ENCODE results near the gene SPECC1.

The SPECC1 gene

DNA sequence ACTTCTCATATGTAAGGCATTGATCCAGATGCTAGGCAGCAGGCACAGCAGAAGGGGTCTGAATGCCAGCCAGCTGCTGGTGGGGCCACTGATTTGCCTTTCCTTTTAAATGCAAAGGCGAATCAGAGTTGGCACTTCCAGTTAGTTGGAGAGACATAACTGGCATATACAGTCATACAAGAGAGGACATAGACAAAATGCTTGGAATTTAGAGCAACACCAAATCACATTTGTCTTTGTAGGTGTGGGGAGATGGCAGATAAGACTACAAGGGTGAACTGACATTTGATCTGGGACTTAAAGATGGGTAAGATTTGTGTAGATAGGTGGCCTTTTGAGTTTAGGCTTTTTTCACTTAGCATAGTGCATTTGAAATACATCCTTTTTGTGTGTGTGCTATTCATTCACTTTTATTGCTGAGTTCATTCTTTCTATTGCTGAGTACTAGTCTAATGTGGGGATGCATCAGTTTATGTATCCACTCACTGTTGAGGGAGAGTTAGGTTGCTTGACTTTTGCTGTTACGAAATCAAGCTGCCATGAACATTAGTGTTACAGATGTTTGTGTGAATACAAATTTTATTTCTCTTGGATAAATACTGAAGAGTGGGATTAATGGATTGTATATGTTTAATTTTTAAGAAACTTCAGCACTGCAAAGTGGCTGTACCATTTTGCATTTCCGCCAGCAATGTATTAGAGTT, 74.1 kb downstream of the SPECC1 start:
- Histone ChIP-seq H3K27me3 (ENCODE audit: control insufficient read depth in 1 of 2, insufficient read depth in 2 of 2, low read length in 2 of 2) (no peaks in the 10 kb centered on the region), H3K9me3 (ENCODE audit: control insufficient read depth in 1 of 2, low read length in 2 of 2) (no peaks in the 10 kb centered on the region), H3K27ac (ENCODE audit: low read depth, low read length) (no peak overlapping the region), H3K4me3 (ENCODE audit: low read depth in 1 of 2, low read length in 2 of 2) (no peak overlapping the region), H3K4me1 (ENCODE audit: control insufficient read depth in 1 of 2, insufficient read depth in 2 of 2, low read length in 2 of 2) (no peaks in the 10 kb centered on the region), H3K9ac (ENCODE audit: low read depth in 1 of 2, low read length in 2 of 2) (no peak overlapping the region), H3K36me3 (ENCODE audit: control insufficient read depth in 1 of 2, insufficient read depth in 2 of 2, low read length in 2 of 2) (no peaks in the 10 kb centered on the region)

DNA sequence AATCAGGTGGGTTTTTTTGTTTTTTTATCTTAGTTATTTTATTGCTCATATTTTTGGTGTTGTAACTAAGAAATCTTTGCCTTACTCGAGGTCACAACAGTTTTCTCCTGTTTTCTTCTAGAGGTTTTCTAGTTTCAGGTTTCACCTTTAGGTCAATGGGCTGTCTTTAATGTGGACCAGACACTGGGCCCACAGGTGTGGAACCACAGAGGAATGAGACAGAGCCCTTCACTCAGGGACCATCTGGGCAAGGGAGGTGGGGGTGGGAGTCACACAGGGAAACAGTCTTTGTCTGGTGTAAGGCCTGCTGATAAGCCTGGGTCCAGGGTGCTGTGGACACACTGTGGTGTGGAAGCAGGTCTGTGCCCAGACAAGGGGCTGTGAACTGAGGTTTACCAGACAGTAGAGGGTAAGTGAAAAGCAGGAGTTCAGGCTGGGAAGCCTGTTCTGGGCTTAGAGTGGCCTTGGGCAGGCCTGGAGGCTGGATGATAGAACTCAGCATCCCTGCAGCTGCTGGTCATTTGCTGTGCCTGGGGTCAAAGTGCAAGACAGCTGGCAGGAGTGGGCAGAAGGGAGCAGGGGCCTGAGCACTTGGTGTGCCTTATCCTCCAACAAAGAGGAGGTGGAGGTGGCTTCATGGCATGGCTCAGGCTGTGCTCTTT, 75.6 kb downstream of the SPECC1 start:
- no peak overlapping the region for H3K27ac ChIP-seq (ENCODE audit: low read depth, low read length)
- H3K36me3 ChIP-seq (ENCODE audit: control insufficient read depth in 1 of 2, insufficient read depth in 2 of 2, low read length in 2 of 2): no peaks in the 10 kb centered on the region
- no peaks in the 10 kb centered on the region for H3K4me1 ChIP-seq (ENCODE audit: control insufficient read depth in 1 of 2, insufficient read depth in 2 of 2, low read length in 2 of 2)
- no peak overlapping the region for H3K4me3 ChIP-seq (ENCODE audit: low read depth in 1 of 2, low read length in 2 of 2)
- no peaks in the 10 kb centered on the region for H3K27me3 ChIP-seq (ENCODE audit: control insufficient read depth in 1 of 2, insufficient read depth in 2 of 2, low read length in 2 of 2)
- H3K9ac ChIP-seq (ENCODE audit: low read depth in 1 of 2, low read length in 2 of 2): no peak overlapping the region
- no peaks in the 10 kb centered on the region for H3K9me3 ChIP-seq (ENCODE audit: control insufficient read depth in 1 of 2, low read length in 2 of 2)

DNA sequence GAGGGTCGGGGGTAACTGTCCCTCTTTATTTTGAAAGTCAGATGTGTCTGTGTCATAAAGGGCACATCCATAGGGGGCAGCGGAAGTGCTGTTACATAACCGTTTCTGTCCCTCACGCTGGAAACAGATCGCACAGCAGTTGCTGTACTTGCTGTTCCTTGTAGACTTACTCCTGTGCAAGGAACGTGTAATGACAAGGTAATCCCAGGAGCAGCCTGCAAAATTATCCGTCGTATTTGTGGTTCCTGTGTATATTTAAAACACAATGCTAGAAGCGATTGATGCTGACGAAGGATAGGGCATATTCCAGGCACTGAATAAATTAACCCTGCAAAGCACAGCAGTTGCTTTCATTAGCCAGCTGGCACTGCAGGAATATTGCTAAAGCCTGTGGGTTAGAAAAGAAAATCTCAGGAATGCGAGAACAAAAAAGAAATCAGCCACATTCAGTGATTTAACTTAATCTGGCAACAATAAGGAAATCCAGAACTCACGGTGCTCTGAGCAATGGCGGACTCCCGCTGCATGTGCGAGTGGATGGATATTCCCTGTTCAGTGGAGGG, 76.2 kb downstream of the SPECC1 start:
- H3K9me3 ChIP-seq (ENCODE audit: control insufficient read depth in 1 of 2, low read length in 2 of 2): no peaks in the 10 kb centered on the region
- no peak overlapping the region for H3K9ac ChIP-seq (ENCODE audit: low read depth in 1 of 2, low read length in 2 of 2)
- no peaks in the 10 kb centered on the region for H3K4me1 ChIP-seq (ENCODE audit: control insufficient read depth in 1 of 2, insufficient read depth in 2 of 2, low read length in 2 of 2)
- no peak overlapping the region for H3K27ac ChIP-seq (ENCODE audit: low read depth, low read length)
- no peaks in the 10 kb centered on the region for H3K27me3 ChIP-seq (ENCODE audit: control insufficient read depth in 1 of 2, insufficient read depth in 2 of 2, low read length in 2 of 2)
- H3K4me3 ChIP-seq (ENCODE audit: low read depth in 1 of 2, low read length in 2 of 2): no peak overlapping the region
- no peaks in the 10 kb centered on the region for H3K36me3 ChIP-seq (ENCODE audit: control insufficient read depth in 1 of 2, insufficient read depth in 2 of 2, low read length in 2 of 2)

DNA sequence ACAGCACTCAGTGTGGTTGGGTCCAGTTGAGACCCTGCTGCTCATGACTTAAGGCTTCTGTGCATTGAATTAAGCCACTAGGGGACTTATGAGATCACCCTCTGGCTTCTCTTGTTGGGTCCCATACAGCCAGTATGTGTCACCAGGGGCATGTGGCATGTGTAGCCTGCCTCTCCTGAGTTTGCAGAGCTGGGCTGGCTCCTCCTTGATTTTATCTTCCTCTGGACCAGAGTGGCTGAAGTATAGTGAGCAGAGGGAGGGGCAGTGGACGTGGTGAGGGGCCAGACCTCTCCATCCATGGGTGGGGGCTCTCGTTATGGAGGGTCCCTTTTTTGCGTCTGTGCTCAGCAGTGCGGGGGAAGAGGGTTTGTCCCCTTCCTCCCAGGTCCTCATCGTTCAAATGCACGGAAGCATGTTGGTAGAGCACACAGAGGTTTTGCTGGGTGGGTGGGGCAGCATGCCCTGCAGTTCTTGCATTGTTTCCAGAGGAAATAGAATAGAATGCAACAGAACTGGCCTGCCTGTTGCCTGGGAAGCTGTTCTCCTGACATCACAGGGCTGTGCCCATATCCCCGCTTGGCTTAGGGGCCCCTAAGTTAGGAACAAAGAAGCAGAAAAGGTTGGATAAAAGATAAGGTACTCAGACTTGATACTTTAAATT, 77.4 kb downstream of the SPECC1 start:
- no peaks in the 10 kb centered on the region for H3K27me3 ChIP-seq (ENCODE audit: control insufficient read depth in 1 of 2, insufficient read depth in 2 of 2, low read length in 2 of 2)
- H3K4me1 ChIP-seq (ENCODE audit: control insufficient read depth in 1 of 2, insufficient read depth in 2 of 2, low read length in 2 of 2): no peaks in the 10 kb centered on the region
- H3K9ac ChIP-seq (ENCODE audit: low read depth in 1 of 2, low read length in 2 of 2): no peak overlapping the region
- H3K27ac ChIP-seq (ENCODE audit: low read depth, low read length): no peak overlapping the region
- no peaks in the 10 kb centered on the region for H3K9me3 ChIP-seq (ENCODE audit: control insufficient read depth in 1 of 2, low read length in 2 of 2)
- H3K4me3 ChIP-seq (ENCODE audit: low read depth in 1 of 2, low read length in 2 of 2): no peak overlapping the region
- no peaks in the 10 kb centered on the region for H3K36me3 ChIP-seq (ENCODE audit: control insufficient read depth in 1 of 2, insufficient read depth in 2 of 2, low read length in 2 of 2)

DNA sequence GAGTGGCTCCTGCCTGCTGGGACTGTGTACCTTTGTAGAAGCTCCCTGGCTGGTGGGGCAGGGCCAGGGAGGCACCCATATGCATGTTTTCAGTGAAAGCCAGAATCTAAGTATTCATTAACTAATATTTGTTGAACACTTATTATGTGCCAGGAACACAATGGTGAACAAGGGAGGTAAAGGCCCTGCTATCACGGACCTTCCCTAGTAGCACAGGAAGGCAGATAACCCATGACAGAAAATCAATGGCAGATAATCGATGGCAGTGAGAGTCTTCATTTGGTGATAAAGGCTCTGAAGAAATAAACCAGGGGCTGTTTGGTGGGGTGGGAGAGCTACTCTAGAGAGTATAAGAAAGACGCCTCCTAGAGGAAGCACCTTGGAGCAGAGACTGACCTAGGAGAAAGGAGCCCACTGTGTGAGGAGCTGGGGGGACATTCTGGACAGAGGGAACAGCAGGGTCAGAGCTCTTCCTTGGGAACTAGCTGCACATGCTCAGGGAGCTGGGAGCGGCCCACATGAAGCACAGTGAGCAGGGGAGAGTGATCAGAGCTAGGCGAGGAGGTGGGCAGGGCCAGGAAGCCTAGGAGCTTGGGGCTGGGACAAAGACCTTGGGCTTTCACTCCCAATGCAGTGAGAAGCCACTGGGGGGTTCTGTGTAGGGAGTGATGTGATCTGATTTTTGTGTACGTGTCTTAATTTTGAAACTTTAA, 78.5 kb downstream of the SPECC1 start:
- Histone ChIP-seq H3K36me3 (ENCODE audit: control insufficient read depth in 1 of 2, insufficient read depth in 2 of 2, low read length in 2 of 2) (no peaks in the 10 kb centered on the region), H3K27me3 (ENCODE audit: control insufficient read depth in 1 of 2, insufficient read depth in 2 of 2, low read length in 2 of 2) (no peaks in the 10 kb centered on the region), H3K4me1 (ENCODE audit: control insufficient read depth in 1 of 2, insufficient read depth in 2 of 2, low read length in 2 of 2) (no peaks in the 10 kb centered on the region), H3K9ac (ENCODE audit: low read depth in 1 of 2, low read length in 2 of 2) (no peak overlapping the region), H3K9me3 (ENCODE audit: control insufficient read depth in 1 of 2, low read length in 2 of 2) (no peaks in the 10 kb centered on the region), H3K4me3 (ENCODE audit: low read depth in 1 of 2, low read length in 2 of 2) (no peak overlapping the region), H3K27ac (ENCODE audit: low read depth, low read length) (no peak overlapping the region)

DNA sequence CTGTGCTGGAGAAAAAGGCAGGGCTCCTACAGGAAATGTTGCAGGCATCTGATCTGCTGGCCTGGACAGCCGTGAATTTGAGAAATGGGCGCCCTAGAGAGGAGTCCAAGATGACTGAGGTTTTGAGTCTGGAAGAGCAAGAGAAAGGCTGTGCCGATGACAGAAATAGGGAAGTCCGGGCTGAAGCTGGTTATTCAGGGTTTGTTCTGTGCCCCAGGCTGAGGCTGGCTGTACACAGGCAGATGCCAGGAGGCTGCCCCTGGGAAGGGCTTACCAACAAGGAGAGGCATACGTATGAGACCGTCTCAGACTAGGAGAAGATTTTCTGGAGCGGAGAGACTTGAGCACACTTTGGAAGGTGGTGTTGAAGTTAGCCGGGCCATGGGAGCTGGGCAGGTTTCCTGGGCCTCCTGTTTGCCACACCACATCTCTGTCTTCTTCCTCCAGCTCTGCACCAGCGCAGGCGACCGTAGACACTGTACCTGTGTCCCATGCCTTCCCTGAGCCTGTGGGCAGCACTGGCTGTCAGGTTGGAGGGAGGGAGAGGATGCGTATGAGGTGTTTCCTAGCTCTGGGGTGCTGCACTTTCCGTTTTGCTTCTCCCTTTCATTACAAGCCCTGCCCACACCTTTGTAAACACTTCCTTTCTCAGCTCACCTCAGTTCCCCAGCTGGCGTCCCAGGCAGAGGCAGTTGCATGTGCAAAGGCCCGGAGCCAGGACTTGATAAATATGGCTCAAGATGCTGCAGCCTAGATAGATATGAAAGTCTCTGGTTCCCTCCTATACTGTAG, 80.8 kb downstream of the SPECC1 start:
- no peaks in the 10 kb centered on the region for H3K9me3 ChIP-seq (ENCODE audit: control insufficient read depth in 1 of 2, low read length in 2 of 2)

DNA sequence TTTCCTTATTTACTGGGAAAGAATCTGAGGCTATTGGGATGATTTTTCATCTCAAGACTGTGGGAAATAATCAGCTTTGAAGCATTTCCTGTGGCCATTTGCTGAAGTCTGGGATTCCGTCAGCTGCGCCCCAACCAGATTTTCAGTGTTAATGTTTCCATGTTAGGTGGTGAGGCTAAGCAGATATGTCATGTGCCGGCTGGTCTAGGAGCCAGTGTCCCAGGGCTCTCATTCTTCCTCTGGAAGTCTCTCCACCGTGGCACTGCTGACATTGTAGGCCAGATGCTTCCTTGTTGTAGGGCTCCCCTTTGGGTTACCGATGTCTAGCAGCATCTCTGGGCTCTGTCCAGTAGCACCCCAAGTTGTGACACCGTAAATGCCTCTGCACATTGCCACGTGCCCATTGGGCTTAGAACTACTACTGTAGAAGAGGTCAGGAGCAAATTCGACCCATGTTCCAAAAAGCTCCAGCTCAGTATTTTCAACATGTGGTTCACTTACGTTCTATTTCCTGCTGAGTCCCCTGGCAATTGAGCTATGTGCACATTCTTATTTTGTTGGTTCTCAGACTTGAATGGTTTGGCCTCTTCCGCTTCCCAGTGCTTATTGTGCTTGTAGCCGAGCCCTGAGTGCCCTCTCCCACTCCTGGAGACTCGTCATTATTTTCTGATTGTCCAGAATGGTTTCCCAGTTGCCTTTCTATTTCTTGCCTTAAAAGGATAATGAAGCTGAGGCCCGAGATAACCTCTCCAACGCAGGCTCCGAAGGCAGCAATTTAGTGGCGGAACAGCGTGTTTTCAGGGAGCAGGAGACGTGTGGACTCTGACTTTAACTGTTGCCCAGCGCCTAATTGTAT, 82.2 kb downstream of the SPECC1 start:
- H3K9me3 ChIP-seq (ENCODE audit: control insufficient read depth in 1 of 2, low read length in 2 of 2): no peaks in the 10 kb centered on the region
- no peaks in the 10 kb centered on the region for H3K27me3 ChIP-seq (ENCODE audit: control insufficient read depth in 1 of 2, insufficient read depth in 2 of 2, low read length in 2 of 2)
- no peaks in the 10 kb centered on the region for H3K4me1 ChIP-seq (ENCODE audit: control insufficient read depth in 1 of 2, insufficient read depth in 2 of 2, low read length in 2 of 2)
- no peak overlapping the region for H3K9ac ChIP-seq (ENCODE audit: low read depth in 1 of 2, low read length in 2 of 2)
- H3K36me3 ChIP-seq (ENCODE audit: control insufficient read depth in 1 of 2, insufficient read depth in 2 of 2, low read length in 2 of 2): no peaks in the 10 kb centered on the region
- no peak overlapping the region for H3K4me3 ChIP-seq (ENCODE audit: low read depth in 1 of 2, low read length in 2 of 2)
- H3K27ac ChIP-seq (ENCODE audit: low read depth, low read length): peak overlapping the region; percentile 53

More for the DNA sequence above, 80.8 kb downstream of the SPECC1 start:
- H3K4me1 ChIP-seq (ENCODE audit: control insufficient read depth in 1 of 2, insufficient read depth in 2 of 2, low read length in 2 of 2): no peaks in the 10 kb centered on the region
- H3K27me3 ChIP-seq (ENCODE audit: control insufficient read depth in 1 of 2, insufficient read depth in 2 of 2, low read length in 2 of 2): no peaks in the 10 kb centered on the region
- H3K4me3 ChIP-seq (ENCODE audit: low read depth in 1 of 2, low read length in 2 of 2): no peak overlapping the region
- no peak overlapping the region for H3K9ac ChIP-seq (ENCODE audit: low read depth in 1 of 2, low read length in 2 of 2)
- H3K27ac ChIP-seq (ENCODE audit: low read depth, low read length): no peak overlapping the region
- H3K36me3 ChIP-seq (ENCODE audit: control insufficient read depth in 1 of 2, insufficient read depth in 2 of 2, low read length in 2 of 2): no peaks in the 10 kb centered on the region

DNA sequence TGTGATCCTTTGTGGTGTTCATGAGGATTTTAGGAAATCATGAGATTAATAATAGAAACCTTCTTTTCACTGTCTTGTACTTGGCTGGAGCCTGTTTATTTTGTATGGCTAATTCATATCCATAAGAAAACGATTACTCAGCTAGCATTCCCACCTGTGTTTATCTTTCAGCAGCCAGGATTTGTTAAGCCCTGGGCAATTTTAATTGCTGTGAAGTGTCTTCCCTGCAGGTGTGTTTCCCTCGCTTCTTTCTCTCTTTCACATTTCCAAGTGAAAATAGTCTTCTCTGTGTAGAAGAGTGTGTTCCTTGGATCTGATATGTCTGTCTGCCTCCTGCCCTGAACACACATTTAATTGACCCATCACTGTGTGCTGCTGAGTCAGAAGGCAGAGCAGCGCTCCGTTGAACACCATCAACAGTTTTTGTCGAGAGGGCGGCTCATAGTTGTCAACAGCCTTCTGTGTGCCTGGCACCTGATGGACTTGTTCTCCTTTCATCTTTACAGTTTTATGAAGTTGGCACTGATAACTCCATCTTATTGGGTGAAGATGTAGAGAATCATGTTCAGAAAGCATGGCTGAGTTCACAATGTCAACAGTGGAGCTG, 83.2 kb downstream of the SPECC1 start:
- no peaks in the 10 kb centered on the region for H3K4me1 ChIP-seq (ENCODE audit: control insufficient read depth in 1 of 2, insufficient read depth in 2 of 2, low read length in 2 of 2)
- H3K9ac ChIP-seq (ENCODE audit: low read depth in 1 of 2, low read length in 2 of 2): no peak overlapping the region
- no peak overlapping the region for H3K4me3 ChIP-seq (ENCODE audit: low read depth in 1 of 2, low read length in 2 of 2)
- no peak overlapping the region for H3K27ac ChIP-seq (ENCODE audit: low read depth, low read length)
- no peaks in the 10 kb centered on the region for H3K9me3 ChIP-seq (ENCODE audit: control insufficient read depth in 1 of 2, low read length in 2 of 2)
- no peaks in the 10 kb centered on the region for H3K27me3 ChIP-seq (ENCODE audit: control insufficient read depth in 1 of 2, insufficient read depth in 2 of 2, low read length in 2 of 2)
- H3K36me3 ChIP-seq (ENCODE audit: control insufficient read depth in 1 of 2, insufficient read depth in 2 of 2, low read length in 2 of 2): no peaks in the 10 kb centered on the region

Measured in duodenal mucosa (tissue), 2 donors.